Embryonic facial prominence (tissue), 1 donor: ENCODE data around the gene LIN7C.

ENCODE experiments used
- DNase-seq: peaks from one replicate; pipeline ENCODE4 v3.0.0-alpha.2; 2016; ENCODE audit errors: extremely low spot score

The LIN7C gene

DNA sequence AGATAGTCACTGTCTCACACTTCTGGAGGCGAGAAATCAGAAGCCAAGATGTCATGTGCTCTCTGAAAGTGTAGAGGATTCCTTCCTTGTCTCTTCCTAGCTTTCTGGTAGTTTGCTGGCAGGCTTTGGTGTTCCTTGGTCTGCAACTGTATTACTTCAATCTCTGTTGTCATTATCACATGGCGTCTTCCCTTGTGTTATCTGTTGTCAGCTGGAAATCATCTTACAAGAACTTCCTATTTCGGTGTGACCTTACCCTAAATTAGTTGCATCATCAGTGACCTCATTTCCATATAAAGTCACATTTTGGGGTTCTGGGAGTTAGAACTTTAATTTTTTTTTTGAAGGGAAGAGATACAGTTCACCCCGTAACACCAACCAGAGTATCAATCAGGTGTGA, 3.3 kb upstream of the LIN7C start:
- no peak for DNase-seq

DNA sequence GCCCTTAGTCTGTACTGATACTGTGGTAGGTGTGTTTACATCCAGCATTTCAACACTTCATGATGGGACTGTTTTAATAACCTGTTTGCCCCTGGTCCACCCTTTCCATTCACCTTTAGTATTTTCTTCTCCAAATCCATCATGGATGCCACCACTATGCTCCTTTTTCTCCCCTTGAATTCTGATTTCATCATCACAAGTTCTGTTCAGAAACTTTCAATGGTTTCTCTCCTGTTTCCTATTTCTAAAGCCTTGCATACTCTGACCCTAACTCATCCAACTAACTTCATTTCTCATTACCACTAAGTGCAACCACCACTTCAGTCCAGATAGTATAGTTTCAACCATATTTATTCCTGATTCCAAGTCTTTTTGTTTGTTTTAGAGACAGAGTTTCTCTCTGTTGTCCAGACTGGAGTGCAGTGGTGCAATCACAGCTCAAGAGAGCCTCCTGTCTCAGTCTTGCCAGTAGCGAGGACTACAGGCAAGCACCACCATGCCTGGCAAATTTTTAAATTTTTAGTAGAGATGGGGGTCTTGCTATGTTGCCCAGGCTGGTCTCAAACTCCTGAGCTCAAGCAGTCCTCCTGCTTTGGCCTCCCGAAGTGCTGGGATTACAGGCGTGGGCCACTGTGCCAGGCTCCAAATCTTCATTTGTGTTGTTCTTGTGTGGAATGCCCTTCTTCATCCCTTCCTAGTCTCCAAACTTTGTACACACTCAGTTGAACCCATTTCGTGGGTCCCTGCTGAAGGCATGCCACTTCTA, 1.2 kb upstream of the LIN7C start:
- no peak for DNase-seq

DNA sequence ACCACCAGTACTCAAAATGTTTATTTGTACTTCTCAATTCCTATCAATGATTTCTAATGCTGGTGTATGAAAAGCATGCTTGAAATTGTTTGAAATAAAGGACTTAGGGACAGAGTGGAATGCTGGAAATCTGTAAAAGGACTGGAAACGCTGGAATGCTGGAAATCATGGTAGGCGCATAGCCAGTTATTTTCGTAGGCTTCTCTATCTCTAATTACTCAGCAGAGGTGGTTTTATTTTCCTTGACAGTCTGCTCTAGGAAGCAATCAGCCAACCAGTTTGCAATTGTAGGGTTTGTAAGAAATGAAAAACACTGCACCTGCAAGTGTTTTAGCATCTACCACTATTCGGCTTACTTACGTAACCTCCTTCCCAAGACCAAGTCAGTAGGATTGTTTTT, 788 bp downstream of the LIN7C start:
- no peak for DNase-seq

DNA sequence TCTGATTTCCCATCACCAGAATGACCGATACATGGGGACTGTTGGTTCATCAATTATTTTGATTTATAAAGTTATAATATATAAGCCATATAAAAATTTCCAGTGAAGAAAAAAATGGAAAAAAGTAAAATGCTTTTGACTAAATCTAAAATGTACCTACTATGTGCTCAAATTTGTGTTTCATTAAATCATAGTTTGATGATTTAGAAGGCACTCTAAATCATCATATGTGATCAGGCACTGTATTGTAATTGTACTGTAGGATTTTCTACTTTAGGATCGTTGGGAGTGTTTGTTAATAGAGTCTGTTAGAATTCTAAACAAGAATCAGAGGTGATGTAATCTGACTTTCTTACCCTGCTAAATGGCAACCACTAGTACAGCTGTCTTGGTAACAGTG, 2.4 kb downstream of the LIN7C start:
- no peak for DNase-seq

DNA sequence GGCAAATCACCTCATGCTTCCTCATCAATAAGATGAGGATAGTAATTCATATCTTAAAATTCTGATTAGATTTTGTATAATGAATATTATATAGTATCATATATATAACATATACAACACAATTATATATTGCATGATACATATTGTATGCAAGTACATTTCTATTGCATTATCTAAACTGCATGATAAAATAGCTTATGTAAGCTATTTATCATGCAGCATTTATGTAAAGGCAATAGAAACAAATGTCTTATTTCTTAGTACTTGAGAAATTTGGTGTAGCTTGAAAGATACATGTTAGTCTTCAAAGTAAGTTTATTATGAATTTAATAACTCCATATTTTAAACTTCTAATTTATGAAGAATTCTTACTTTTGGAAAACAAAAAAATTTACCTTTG, 5.5 kb downstream of the LIN7C start:
- DNase-seq, result no peak

DNA sequence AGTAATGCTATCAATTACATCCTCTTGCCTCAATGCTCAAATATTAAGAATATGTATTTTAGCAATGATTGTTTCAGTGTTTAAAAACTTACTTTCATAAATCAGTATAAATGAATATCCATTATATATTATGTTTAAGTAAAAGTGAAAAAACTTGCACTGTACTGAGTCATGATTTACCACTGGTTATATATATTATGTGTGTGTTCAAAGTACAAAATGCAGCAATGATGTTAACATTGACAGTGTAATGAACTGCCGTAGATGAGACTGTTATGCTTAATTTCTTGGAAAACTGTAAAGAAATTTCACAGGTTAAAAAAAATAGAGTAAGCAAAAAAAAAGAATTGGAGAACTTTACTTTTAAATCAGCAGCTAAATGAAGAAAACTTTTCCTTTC, 8.7 kb downstream of the LIN7C start:
- no peak for DNase-seq

DNA sequence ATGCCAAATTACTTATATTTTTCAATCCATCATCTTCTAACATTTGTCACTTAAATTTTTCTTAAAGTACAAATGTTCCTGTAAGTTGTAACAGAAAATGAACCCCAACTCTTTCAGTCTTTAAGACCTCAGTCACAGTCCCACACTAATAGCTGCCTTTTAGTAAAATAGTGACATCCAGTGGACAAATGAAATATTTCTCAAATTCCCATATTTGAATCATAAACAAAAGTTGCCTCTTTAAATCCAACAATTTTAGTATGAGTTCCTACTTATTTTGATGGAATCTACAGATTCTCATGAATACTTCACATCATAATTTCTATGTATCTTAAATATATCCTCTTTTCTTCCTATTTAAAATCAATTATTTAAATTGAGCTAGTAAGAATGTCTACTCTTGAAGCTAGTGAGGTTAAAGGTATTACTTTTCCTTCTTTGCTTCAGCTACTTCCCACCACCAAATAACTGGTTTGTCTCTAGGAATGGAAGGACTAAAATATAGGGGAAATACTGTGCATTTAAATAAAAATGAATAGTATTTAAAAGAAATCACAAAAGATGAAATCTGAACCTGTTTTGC, 9.2 kb downstream of the LIN7C start:
- no peak for DNase-seq

DNA sequence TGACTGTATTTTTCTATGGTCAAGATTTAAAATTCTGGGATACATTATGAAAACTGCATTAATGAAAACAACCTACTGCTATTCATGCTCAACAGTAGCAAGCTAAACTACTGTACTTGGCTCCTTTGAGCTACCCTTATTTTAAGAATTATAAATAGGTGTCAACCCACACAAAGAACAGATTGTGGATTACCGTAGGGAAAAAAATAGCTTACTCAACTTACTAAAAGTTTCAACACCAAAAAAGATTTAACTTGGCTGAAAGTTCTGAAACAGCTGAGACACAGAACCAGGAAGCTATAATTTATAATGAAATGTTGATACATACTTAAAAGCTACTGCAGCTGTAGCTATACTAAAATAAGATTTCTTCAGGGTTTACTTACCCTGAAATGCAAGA, 10.1 kb downstream of the LIN7C start:
- DNase-seq, result no peak

DNA sequence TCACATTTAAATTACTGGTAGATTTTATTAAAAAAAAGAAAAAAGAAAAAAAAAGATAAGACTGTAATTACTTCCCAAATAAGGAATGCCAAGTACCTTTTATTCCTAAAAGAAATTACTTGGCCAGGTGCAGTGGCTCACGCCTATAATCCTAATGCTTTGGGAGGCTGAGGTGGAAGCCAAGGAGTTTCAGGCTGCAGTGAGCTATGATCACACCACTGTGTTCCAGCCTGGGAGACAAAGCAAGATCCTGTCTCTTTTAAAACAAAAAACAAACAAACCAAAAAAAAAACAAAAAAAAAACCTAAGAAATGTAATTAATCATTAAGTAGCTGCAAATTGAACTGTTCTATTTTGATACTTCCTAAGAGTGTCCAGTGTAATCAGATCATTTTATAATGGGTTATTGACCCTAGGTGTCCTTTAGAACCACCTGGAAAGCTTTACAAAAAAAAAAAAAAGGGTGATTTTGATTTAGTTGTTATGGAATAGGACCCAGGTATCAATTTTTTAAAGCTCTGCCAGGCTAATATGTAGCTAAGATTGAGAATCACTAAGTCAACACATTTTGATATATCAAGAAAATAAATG, 10.8 kb downstream of the LIN7C start:
- no peak for DNase-seq

DNA sequence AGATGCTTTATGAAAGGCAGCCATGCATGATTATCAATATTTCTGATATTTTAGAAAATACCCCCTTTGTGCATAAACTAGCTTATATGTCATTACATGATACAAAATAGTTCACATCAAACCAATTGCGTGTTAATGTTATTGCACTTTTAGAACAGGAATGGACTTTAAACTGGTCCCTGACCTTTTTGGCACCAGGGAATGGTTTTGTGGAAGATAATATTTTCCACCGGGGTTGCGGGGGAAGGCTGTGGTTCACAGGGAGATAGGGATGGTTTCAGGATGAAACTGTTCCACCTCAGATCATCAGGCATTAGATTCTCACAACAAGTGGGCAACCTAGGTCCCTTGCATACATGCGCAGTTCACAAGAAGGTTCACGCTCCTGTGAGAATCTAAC, 17.5 kb downstream of the LIN7C start:
- DNase-seq, result no peak

DNA sequence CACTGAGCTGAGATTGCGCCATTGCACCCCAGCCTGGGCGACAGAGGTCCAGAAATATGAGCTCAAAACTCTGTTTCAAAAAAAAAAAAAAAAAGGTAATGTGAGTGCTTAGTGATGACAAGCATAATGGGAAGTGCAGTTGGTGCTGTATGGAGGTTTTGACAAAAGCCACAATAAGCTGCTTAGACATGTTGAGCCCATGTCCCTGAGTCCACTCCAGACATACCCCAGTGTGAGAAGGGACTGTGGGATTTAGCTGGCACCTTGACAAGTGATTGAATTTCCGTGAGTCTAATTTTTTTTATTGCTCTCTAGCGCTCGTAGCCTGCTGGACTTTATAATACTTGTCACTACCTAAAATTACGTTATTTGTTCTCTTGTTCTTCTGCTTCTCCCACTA, 18.9 kb downstream of the LIN7C start:
- no peak for DNase-seq

DNA sequence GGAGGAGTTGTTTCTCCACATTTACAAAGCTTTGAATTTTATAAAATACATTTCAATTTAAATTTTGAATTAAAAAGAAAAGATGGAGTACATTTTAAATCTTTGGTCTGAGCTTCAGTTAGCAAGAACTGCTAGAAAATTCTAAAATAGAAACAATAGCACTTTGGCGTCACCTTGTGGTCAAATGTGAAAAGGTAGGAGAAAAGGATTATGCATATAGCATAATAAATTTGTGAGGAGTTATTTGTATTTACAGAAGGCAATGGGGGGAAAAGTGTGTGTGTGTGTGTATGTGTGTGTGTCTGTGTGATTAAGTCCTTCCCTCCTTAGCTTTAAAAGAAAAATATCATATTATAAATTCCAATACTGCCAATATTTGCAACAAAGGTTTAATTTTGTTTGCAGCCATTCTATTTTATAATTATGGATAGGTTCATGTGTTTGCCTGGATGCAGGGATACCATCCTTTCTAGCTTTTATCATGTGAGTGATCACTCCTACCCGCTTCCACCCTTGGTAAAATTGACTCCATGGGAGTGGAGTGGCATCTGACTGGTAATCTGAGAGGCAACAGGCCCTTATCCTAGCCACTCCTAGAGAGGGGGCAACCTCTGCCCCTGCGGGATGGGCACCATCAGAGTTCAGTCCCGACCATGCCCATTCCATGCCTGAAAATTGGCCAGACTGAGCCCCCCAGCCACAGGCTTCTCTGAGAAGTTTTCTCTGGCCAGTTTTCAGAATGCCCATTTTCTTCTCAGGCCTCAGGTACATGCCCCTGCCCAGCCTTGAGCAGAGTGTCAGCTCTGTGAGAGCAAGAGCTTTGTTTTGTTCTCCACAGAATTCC, 20.4 kb downstream of the LIN7C start:
- DNase-seq, result peak; percentile 79

DNA sequence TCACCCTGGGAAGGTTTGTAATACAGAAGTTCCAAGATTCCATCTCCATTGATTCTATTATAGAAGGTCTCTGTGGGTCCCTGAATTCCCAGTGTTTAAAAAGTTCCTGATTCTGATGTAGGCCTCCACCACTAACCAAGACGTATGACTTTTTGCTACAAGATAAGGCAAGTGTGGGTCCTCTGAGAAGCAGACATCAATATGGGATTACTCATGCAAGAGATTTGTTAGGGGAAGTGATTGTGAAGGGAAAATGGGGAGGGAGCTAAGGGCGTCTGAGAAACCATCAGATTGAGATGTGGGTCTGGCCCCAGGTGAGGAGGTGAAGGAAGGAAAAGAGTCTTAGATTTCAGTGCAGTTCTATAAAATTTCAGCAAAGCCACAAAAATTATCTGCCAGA, 23.8 kb downstream of the LIN7C start:
- DNase-seq, result no peak

DNA sequence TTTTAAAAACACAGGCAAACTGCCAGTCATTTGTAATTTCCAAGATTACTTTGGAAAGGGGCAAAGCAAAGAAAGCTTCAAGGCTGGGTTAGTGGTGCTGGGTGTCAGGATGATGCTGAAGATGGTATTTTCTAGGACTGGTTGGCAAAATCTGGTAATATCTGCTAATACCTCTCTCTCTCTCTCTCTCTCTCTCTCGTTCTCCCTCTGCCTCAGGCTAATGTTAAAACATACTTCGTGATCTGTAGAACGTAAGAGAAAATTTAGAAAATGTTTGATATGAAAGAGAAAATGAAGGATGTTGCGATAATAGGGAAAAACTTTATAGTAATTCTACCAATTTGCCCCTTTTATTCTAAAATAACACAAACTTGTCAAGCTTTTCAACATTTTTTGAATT, 24.6 kb downstream of the LIN7C start:
- no peak for DNase-seq

DNA sequence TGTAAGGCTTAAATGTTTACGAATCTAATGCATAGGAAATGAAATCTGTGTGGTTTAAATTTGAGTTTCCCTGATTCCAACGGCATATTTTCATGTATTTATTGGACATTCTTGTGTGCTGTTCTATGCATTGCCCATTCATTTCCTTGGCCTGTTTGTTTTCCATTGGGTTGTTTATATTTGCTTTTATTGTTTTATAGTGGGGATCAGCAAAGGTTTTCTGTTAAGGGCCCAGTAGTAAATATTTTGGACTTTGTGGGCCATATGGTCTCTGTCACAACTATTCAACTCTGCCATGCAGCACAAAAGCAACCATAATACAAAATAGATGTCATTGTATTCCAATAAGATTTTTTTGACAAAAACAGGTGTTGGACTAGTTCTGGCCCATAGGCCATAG, 28.7 kb downstream of the LIN7C start:
- DNase-seq, result no peak

DNA sequence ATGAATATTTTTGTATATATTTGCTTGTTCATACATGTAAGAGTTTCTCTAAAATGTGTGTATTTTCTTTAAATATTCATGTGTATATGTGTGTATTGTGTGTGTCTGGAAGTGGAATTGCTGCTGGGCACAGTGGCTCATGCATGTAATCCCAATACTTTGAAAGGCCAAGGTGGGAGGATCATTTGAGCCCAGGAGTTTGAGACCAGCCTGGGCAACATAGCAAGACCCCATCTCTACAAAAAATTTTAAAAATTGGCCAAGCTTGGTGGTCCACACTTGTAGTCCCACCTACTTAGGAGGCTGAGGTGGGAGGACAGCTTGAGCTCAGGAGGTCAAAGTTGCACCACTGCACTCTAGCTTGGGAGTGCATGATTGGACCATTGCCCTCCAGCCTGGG, 29.3 kb downstream of the LIN7C start:
- no peak for DNase-seq

DNA sequence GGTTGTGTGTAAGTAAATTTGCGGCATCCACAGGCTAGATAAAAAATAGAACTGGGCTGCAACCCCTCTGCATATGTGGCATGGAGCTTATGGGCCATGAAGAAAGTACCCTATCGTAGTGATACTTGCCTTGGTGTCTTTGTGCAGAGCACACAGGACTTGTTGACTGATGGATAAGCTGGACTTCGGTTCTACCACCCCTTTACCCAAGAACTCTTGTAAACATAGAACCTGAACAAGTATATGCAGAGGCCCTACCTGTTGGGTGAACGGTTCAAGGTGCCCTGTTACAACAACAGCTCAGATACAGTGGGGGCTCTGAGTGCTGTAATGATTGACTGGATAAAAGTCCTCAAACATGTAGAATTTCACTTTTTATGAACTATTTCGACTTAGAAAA, 30.9 kb downstream of the LIN7C start:
- DNase-seq, result no peak

DNA sequence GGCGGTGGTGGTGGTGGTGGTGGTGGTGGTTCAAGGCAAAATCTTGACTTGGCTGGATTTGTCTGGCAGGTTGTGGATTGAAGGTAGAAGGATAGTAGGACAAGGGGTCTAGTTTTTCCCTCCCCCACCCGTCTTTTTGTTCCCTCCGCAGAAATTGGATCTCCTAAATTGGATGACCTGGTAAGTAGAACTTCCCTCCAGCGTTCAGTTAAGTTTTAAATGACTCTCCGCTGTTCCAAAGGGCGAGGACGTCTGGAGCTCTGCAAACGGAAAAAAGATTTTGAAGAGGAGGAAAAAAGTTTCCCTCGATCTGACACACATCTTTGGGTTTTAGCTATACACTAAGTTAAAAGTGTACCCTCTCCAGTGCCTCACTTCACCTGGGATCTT, 33.6 kb downstream of the LIN7C start:
- no peak for DNase-seq

DNA sequence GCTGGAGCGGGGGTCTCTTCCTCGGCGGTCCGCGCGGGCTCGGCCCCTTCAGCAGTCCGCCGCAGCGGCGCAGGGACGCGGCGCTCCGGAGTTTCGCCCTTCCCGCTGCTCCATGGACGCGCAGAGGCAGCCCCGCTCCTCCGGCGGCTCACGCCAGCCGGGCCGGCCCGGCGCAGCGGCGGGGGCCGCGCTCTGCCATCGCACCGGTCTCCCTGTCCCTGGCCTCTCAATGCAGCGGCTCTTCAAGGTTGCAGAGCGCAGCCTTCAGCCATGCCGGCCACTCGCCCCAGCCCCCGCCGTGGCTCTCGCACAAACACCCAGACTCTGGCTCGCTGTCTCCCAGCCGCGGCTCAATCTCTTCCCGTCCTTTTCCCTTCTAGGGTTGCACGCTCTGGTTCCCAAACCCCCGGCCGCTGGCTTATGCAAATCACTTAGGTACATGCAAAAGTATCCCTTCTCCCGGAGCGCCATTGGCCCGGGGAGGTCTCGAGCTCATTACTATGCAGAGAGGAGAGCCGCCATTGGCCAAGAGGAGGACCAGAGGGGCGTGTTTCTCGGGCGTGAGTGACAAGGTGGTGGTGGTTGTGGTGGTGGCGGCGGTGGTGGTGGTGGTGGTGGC, 34.1 kb downstream of the LIN7C start, which contains the start of gene LGR4:
LGR4 (minus strand) TSS at position 393 of the 619 bp plus-strand sequence. CDS start 488 bp downstream, outside the sequence.
- DNase-seq, result peak; percentile 86

DNA sequence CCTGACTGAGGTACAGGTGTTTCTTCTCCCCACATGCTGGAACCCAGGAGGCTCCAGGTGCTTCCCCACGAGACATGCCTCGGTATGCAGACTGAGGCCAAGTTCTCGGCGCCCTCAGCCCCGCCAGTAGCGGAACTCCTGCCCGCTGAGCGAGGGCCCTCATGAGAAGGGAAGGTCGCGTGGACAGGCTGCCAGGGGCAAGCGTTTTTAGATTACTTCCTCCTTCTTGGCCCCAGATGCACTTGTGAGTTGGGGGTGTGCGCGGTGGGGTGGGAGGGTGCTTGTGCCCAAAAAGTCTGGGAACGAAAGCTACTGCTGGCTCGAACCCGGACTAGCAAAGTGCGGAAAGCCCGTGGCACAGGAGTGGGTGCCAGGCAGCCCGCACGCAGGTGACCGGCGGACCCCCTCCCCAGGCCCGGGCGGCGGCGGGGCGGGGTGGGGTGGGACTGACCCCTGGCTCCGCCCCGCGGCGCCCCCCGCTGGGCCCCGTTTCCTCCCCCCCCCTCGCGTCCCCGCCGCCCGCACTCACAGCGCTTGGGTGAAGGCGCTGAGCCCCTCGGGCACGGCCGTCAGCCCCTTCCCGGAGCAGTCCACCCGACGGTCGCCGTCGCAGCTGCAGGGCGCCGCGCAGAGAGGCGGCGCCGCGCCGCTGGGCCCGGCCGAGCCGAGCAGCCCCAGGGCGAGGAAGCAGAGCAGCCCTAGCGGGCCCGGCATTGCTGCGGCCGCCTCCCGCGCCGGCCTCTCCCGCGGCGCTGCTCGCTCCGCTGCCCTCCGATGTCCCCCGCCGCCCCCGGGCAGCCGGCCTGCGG, 34.8 kb downstream of the LIN7C start:
- DNase-seq, result no peak
